Sigmoid colon (tissue), 7 donors: ENCODE data around the gene GAL3ST2. TPM values are rescaled to one million over a fixed set of nuclear protein-coding genes. Genes with fewer than 3 reads are reported as not detected.

Source experiments
- DNase-seq: peaks from one replicate; pipeline ENCODE4 v3.0.0-alpha.2; 2019
- H3K27ac ChIP-seq, 4 donors: fragments of 200-600 bp; sonication (generic); one replicate each; pipeline ENCODE4 v1.5.1; 2016 to 2019; ENCODE audit warnings: mild to moderate bottlenecking in 1 of 4
- H3K27me3 ChIP-seq, 3 donors: fragments of 200-600 bp; sonication (generic); one replicate each; pipeline ENCODE4 v1.5.1; 2019; ENCODE audit warnings: mild to moderate bottlenecking in 1 of 3
- H3K36me3 ChIP-seq, 4 donors: fragments of 200-600 bp; sonication (generic); one replicate each; pipeline ENCODE4 v1.5.1; 2016 to 2019
- H3K4me1 ChIP-seq, 4 donors: fragments of 200-600 bp; sonication (generic); one replicate each; pipeline ENCODE4 v1.5.1; 2017 to 2019
- H3K4me3 ChIP-seq, 4 donors: fragments of 200-600 bp; sonication (generic); one replicate each; pipeline ENCODE4 v1.5.1; 2017 to 2019; ENCODE audit warnings: mild to moderate bottlenecking in 2 of 4, moderate library complexity in 1 of 4
- H3K9me3 ChIP-seq, 4 donors: fragments of 200-600 bp in 3 of 4; sonication (generic) in 3 of 4; one replicate each; pipeline versions ENCODE4 v1.5.1 to v1.6.1; 2013 to 2019
- EP300 ChIP-seq, 4 donors: sonication (generic); formaldehyde crosslinking; IDR thresholded peaks; one replicate each; pipeline ENCODE4 v1.6.1; 2017; ENCODE audit warnings: antibody characterized with exemption in 4 of 4
- POLR2A ChIP-seq, 2 donors: fragments of 450-650 bp; IDR thresholded peaks; one replicate each; pipeline ENCODE4 v1.6.1; 2016; ENCODE audit warnings: antibody characterized with exemption in 2 of 2, mild to moderate bottlenecking in 2 of 2, moderate library complexity in 2 of 2
- POLR2AphosphoS5 ChIP-seq, 4 donors: sonication (generic); formaldehyde crosslinking; IDR thresholded peaks; one replicate each; pipeline ENCODE4 v1.6.1; 2017; ENCODE audit warnings: antibody characterized with exemption in 4 of 4
- WGBS, 2 donors: extraction: QIAGEN DNeasy Blood & Tissue Kit; methylation state at CpG; one replicate each; pipeline ENCODE4 v1.1.7; 2013; 5-methylcytosine and 5-hydroxymethylcytosine counted together
- intact Hi-C: fragments of 100-400 bp; cut with DNase I; formaldehyde crosslinking; loops from one replicate; pipeline ENCODE4 v1.15.1; 2023
- polyA plus RNA-seq, 3 donors: library from polyadenylated mRNA; stranded (reverse); fragments of 200-250 nt; gene quantifications; one replicate each; pipeline ENCODE4 v1.2.3, GENCODE V29; 2013
- total RNA-seq, 4 donors: library from RNA; depleted of rRNA; stranded (reverse); fragments of >200 nt; gene quantifications; one replicate each; pipeline ENCODE4 v1.1.0, GENCODE V29; 2016
- TF ChIP-seq, protein P1 (sequence below), 4 experiments: fragments of 450-650 bp in 3 of 4; fragments of 200-600 bp in 1 of 4; IDR thresholded peaks; one replicate each; pipeline ENCODE4 v1.5.1; 2016 to 2019; ENCODE audit warnings: antibody characterized with exemption in 4 of 4, mild to moderate bottlenecking in 3 of 4, moderate library complexity in 2 of 4
- donor health status: healthy with polysubstance abuse.
- donor health status: Bipolar disorder and iron deficiency.
- donor health status: healthy.

Gene GAL3ST2
- total RNA-seq = under 1 TPM in 2 of 4 donors, not detected in 2; 0.33 to 0.68 TPM
- 10 to 100 TPM in 1 of 3 donors, 1 to 10 TPM in 2; 3.0 to 13.6 (median 4.2) TPM for polyA plus RNA-seq

DNA sequence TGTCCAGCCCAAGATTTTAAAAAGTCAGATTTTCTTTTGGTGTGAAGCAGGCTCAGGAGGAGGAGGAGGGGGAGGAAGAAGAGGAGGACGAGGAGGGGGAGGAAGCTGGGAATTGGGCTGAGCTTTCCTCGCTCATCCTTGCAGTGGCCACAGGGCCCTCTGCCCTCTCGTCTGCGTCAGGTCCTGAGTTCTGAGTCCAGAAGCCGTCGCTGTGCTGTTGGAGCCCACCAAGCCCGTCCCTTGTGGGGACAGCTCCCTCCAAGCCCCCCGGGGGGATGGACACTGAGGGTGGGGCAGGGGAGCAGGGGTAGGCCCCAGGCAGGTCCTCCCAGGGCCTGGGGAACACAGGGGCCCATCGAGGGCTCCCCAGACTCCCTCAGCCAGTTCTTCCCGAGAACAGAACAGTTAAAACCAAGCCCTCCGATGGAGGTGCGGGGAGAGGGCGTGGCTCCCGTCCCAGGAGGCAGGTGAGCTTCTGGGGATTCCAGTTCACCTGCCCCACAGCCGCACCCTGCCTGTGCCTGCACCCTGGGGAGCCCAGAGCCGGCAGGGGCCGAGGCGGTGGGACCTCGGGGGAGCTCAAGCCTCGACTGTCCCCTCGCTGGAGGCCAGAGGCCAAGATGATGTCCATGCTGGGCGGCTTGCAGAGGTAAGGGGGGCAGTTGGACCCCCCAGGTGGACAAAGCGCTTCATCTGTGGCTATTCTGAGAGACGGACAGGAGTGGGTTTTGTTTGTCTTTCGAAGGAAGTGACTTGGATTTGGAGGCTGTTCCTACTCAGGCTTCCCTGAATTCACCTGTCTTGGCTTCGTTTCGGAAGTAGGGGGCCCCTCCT, at the start of gene GAL3ST2:
TSS of gene GAL3ST2 (plus strand) at position 487 of the 834 bp plus-strand sequence. CDS start at position 621, 134 bp downstream.
- Histone ChIP-seq H3K9me3 (no peaks in the 10 kb centered on the region), H3K36me3 (no peaks in the 10 kb centered on the region), H3K27me3 (peaks cover 0 to 58% (median 40%) of the 10 kb centered on the region in 3 donors), H3K27ac (no peak within 1 kb of the TSS), H3K4me3 (no peak within 1 kb of the TSS), H3K4me1 (peaks cover 0 to 4% (median 3%) of the 10 kb centered on the region in 4 donors)
- TF ChIP-seq POLR2AphosphoS5 (IDR thresholded peaks at IDR 0.05) (no peak), POLR2A (IDR thresholded peaks at IDR 0.05) (no peak), EP300 (IDR thresholded peaks at IDR 0.05) (no peak)
- TF ChIP-seq, protein P1, sequence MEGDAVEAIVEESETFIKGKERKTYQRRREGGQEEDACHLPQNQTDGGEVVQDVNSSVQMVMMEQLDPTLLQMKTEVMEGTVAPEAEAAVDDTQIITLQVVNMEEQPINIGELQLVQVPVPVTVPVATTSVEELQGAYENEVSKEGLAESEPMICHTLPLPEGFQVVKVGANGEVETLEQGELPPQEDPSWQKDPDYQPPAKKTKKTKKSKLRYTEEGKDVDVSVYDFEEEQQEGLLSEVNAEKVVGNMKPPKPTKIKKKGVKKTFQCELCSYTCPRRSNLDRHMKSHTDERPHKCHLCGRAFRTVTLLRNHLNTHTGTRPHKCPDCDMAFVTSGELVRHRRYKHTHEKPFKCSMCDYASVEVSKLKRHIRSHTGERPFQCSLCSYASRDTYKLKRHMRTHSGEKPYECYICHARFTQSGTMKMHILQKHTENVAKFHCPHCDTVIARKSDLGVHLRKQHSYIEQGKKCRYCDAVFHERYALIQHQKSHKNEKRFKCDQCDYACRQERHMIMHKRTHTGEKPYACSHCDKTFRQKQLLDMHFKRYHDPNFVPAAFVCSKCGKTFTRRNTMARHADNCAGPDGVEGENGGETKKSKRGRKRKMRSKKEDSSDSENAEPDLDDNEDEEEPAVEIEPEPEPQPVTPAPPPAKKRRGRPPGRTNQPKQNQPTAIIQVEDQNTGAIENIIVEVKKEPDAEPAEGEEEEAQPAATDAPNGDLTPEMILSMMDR (IDR thresholded peaks at IDR 0.05) = no peak
- intact Hi-C loops = no loop called here
- 16 to 67% methylated on average over 27 of the region's 27 CpGs for WGBS, 2 donors
- peak; percentile 53 for DNase-seq

DNA sequence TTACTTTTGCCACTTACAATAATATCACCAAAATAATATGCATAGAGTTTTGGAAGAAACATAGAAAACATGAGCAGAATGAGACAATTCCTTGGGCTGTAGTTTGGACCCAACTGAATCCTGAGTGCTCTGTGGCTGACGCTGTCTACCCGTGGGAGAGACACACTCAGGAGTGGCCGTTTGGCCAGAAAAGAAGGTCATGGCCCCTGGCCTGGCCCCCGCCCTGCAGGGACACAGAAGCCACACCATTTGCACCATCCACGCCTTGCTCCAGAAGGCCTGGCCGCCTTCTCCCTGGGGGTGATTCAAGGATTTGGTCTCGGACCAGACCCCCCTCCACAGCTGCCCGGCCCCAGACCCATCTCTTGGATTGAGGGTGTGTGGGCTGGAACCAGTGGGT, 48.6 kb upstream of the GAL3ST2 start:
- intact Hi-C loops = no loop called here
- peaks cover 0 to 26% (median 2%) of the 10 kb centered on the region in 4 donors for H3K36me3 ChIP-seq
- peak overlapping the region in 1 of 4 donors; percentile 29 for H3K27ac ChIP-seq
- no peak for DNase-seq
- H3K4me1 ChIP-seq = no peaks in the 10 kb centered on the region
- 92 to 93% methylated on average over 8 of the region's 8 CpGs for WGBS, 2 donors
- H3K4me3 ChIP-seq = no peak overlapping the region
- no peaks in the 10 kb centered on the region for H3K27me3 ChIP-seq
- TF ChIP-seq POLR2A (IDR thresholded peaks at IDR 0.05) = no peak
- H3K9me3 ChIP-seq = no peaks in the 10 kb centered on the region

DNA sequence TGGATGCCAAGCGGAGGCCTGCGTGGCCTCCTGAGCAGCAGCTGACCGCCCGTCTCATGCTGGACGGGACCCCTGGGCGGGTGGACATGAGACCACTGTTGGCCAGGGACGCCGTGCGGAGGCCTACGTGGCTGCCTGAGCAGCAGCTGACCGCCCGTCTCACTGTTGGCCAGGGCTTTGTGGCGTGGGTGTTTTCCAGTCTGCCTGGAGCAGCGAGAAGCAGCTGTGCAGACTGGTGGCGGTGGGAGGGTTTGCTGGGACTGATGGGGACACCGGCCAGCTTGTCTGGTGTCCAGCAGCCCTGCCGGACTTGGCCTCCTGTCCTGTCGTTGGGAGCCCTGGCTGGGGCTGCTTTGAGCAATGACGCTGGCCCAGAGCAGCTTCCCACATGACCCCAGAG, 48.0 kb upstream of the GAL3ST2 start:
- Histone ChIP-seq H3K4me3 (no peak overlapping the region), H3K27me3 (no peaks in the 10 kb centered on the region), H3K4me1 (peaks cover 0 to 5% (median under 1%) of the 10 kb centered on the region in 4 donors), H3K27ac (peak overlapping the region in 2 of 4 donors; percentile 1 to 29), H3K9me3 (no peaks in the 10 kb centered on the region), H3K36me3 (peaks cover 0 to 20% (median 0%) of the 10 kb centered on the region in 4 donors)
- WGBS, 2 donors = 91 to 94% methylated on average over 19 of the region's 19 CpGs
- DNase-seq = no peak
- intact Hi-C loops = no loop called here
- TF ChIP-seq POLR2A (IDR thresholded peaks at IDR 0.05) (no peak), EP300 (IDR thresholded peaks at IDR 0.05) (no peak), POLR2AphosphoS5 (IDR thresholded peaks at IDR 0.05) (no peak)
- TF ChIP-seq, protein P1 (IDR thresholded peaks at IDR 0.05) = no peak

DNA sequence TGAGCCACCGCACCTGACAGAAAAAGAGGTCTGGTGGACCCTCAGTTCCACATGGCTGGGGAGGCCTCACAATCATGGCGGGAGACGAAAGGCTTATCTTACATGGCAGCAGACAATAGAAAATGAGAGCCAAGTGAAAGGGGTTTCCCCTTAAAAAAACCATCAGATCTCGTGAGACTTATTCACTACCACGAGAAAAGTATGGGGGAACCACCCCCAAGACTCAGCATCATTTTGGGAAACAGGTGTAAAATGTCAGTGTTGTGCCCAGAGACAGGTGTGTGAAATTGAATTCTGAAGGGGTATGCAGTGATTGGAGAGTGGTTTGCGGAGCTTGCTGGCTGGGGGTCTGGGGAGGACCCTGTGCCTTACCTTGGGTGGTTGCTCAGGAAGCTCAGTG, 46.8 kb upstream of the GAL3ST2 start:
- TF ChIP-seq POLR2A (IDR thresholded peaks at IDR 0.05) (no peak), EP300 (IDR thresholded peaks at IDR 0.05) (no peak), POLR2AphosphoS5 (IDR thresholded peaks at IDR 0.05) (no peak)
- TF ChIP-seq, protein P1 (IDR thresholded peaks at IDR 0.05) = no peak
- 81 to 90% methylated on average over 6 of the region's 6 CpGs for WGBS, 2 donors
- Histone ChIP-seq H3K4me3 (no peak overlapping the region), H3K27me3 (no peaks in the 10 kb centered on the region), H3K9me3 (no peaks in the 10 kb centered on the region), H3K36me3 (peaks cover 0 to 8% (median 0%) of the 10 kb centered on the region in 4 donors), H3K4me1 (peaks cover 0 to 11% (median 6%) of the 10 kb centered on the region in 4 donors), H3K27ac (no peak overlapping the region)
- intact Hi-C loops = loop anchor here (5.0 kb wide), 1 partner anchor 878 kb away; no protein-coding TSS in a partner anchor
- DNase-seq = no peak

DNA sequence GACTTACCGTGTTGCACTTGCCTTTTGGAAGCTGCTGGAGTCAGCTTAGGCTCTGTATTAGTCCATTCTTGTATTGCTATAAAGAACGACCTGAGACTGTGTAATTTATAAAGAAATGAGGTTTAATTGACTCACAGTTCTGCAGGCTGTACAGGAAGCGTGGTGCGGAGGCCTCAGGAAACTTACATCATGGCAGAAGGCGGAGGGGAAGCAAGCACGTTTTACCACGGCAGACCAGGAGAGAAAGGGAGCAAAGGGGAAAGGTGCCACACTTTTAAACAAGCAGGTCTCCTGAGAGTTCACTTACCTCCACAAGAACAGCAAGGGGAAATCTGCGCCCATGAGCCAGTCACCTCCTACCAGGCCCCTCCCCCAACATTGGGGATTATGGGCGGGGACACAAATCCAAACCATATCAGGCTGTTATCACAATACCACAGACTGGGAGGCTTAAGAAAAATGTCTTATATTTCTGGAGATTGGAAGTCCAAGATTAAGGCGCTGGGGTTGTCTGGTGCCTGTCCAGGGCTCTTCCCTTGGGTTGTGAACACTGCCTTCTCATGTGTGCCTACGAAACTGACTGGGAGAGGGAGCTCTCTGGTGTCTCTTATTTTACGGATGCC, 45.8 kb upstream of the GAL3ST2 start:
- TF ChIP-seq EP300 (IDR thresholded peaks at IDR 0.05) = no peak
- TF ChIP-seq, protein P1 (IDR thresholded peaks at IDR 0.05) = no peak
- no peak for TF ChIP-seq POLR2AphosphoS5 (IDR thresholded peaks at IDR 0.05)
- no peak overlapping the region for H3K4me3 ChIP-seq
- intact Hi-C loops = loop anchor here (5.0 kb wide), 1 partner anchor 878 kb away; no protein-coding TSS in a partner anchor
- H3K27me3 ChIP-seq = no peaks in the 10 kb centered on the region
- no peak overlapping the region for H3K27ac ChIP-seq
- H3K9me3 ChIP-seq = no peaks in the 10 kb centered on the region
- H3K36me3 ChIP-seq = peaks cover 0 to 1% (median 0%) of the 10 kb centered on the region in 4 donors
- 79 to 87% methylated on average over 12 of the region's 12 CpGs for WGBS, 2 donors
- DNase-seq = no peak
- H3K4me1 ChIP-seq = peaks cover 0 to 19% (median 11%) of the 10 kb centered on the region in 4 donors
